Neural progenitor cell (in vitro differentiated cells): ENCODE measurements around the gene SLC23A2. TPM values are rescaled to one million over a fixed set of nuclear protein-coding genes. Genes with fewer than 3 reads are reported as not detected.
A peak's percentile ranks its signal among the peaks of the same experiment; 100 is the strongest.

Experiments used
- DNase-seq: peaks from one replicate; pipeline ENCODE4 v3.0.0-alpha.2; 2016; ENCODE audit warnings: low spot score
- H2AFZ ChIP-seq: fragments of 200-600 bp; sonication (generic); replicated peaks from 2 replicates; pipeline ENCODE4 v1.6.1; 2016; ENCODE audit warnings: antibody characterized with exemption
- H3F3A ChIP-seq: fragments of 200-600 bp; sonication (generic); 2 replicates; pipeline ENCODE4 v1.6.1; 2016; ENCODE audit warnings: antibody characterized with exemption, low read depth
- H3K27ac ChIP-seq: fragments of 200-600 bp; sonication (generic); 2 replicates; pipeline ENCODE4 v1.5.1; 2016; ENCODE audit warnings: mild to moderate bottlenecking
- H3K27me3 ChIP-seq: fragments of 200-600 bp; sonication (generic); 2 replicates; pipeline ENCODE4 v1.6.1; 2016; ENCODE audit warnings: mild to moderate bottlenecking, moderate library complexity
- H3K36me3 ChIP-seq: fragments of 200-600 bp; sonication (generic); 2 replicates; pipeline ENCODE4 v1.5.1; 2016
- H3K4me1 ChIP-seq: fragments of 200-600 bp; sonication (generic); 2 replicates; pipeline ENCODE4 v1.6.1; 2016; ENCODE audit warnings: mixed run types
- H3K4me2 ChIP-seq: fragments of 200-600 bp; sonication (generic); 2 replicates; pipeline ENCODE4 v1.6.1; 2016
- H3K4me3 ChIP-seq: fragments of 200-600 bp; sonication (generic); 2 replicates; pipeline ENCODE4 v1.5.1; 2016
- H3K79me2 ChIP-seq: fragments of 200-600 bp; sonication (generic); 2 replicates; pipeline ENCODE4 v1.6.1; 2016; ENCODE audit warnings: low read depth
- H3K9ac ChIP-seq: fragments of 200-600 bp; sonication (generic); 2 replicates; pipeline ENCODE4 v1.6.1; 2016
- H3K9me3 ChIP-seq: fragments of 200-600 bp; sonication (generic); 2 replicates; pipeline ENCODE4 v1.5.1; 2016; ENCODE audit warnings: low read depth
- H4K20me1 ChIP-seq: fragments of 200-600 bp; sonication (generic); 2 replicates; pipeline ENCODE4 v1.6.1; 2016; ENCODE audit warnings: low read depth
- H3K27ac Mint-ChIP-seq: 3 replicates; pipeline ENCODE4 v1.8.0; 2021; ENCODE audit warnings: mixed read lengths
- H3K27me3 Mint-ChIP-seq: 2 replicates; pipeline ENCODE4 v1.8.0; 2022; ENCODE audit warnings: low read depth, mild to moderate bottlenecking, inconsistent platforms, moderate library complexity, mixed read lengths; ENCODE audit not compliant: insufficient read depth
- H3K36me3 Mint-ChIP-seq: 3 replicates; pipeline ENCODE4 v1.8.0; 2021; ENCODE audit warnings: mixed read lengths
- H3K4me1 Mint-ChIP-seq: 3 replicates; pipeline ENCODE4 v1.8.0; 2021; ENCODE audit warnings: mixed read lengths
- H3K4me3 Mint-ChIP-seq: 3 replicates; pipeline ENCODE4 v1.8.0; 2021; ENCODE audit warnings: mild to moderate bottlenecking, moderate library complexity, mixed read lengths
- H3K9me3 Mint-ChIP-seq: 3 replicates; pipeline ENCODE4 v1.8.0; 2020; ENCODE audit warnings: mixed read lengths
- EZH2 ChIP-seq: fragments of 200-600 bp; sonication (generic); IDR thresholded peaks from 2 replicates; pipeline ENCODE4 v1.6.1; 2017; ENCODE audit warnings: antibody characterized with exemption, mild to moderate bottlenecking, moderate library complexity
- EZH2phosphoT487 ChIP-seq: fragments of 200-600 bp; sonication (generic); IDR thresholded peaks from 2 replicates; pipeline ENCODE4 v1.6.1; 2017; ENCODE audit warnings: antibody characterized with exemption
- total RNA-seq: library from RNA; depleted of rRNA; stranded (reverse); fragments of >200 nt; gene quantifications from 2 replicates; pipeline ENCODE4 v1.2.3, GENCODE V29; 2015; ENCODE audit warnings: low replicate concordance
- TF ChIP-seq, protein P1 (sequence below): fragments of 200-600 bp; sonication (generic); IDR thresholded peaks from 2 replicates; pipeline ENCODE4 v1.5.1; 2017; ENCODE audit warnings: antibody characterized with exemption, mild to moderate bottlenecking

SLC23A2 gene
- total RNA-seq, 1 donor from 2014 or later = 13.0 TPM

DNA sequence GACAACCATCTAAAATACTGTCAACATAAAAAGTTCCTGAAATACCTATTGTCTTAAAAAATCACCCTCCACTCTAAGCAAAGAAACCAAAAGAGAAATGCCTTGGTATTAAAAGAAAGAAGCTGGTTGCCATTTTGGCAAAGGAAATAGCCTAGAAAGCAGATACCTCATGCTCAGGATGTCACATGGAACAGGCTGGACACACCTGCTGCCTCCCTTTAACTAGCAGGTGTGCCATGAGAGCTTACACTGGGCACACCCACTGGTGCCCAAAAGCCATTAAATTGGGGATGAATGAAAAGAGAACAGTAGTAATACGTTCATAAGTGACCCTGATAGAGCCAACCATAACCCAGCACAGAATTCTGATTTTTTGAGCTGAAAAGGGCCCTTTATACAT is 1.5 kb downstream of the SLC23A2 start:
- H3K36me3 ChIP-seq = no peaks in the 10 kb centered on the region
- no peak overlapping the region for H3K27ac Mint-ChIP-seq
- H4K20me1 ChIP-seq = peaks cover 19% of the 10 kb centered on the region
- peaks cover 24% of the 10 kb centered on the region for H3K79me2 ChIP-seq
- peak overlapping the region; percentile 99 for H3K4me2 ChIP-seq
- H3K27me3 Mint-ChIP-seq = peaks cover 17% of the 10 kb centered on the region
- H3K27me3 ChIP-seq = peaks cover 41% of the 10 kb centered on the region
- no peaks in the 10 kb centered on the region for H3K9me3 ChIP-seq
- H3K36me3 Mint-ChIP-seq = no peaks in the 10 kb centered on the region
- H3F3A ChIP-seq = peaks cover 7% of the 10 kb centered on the region
- H2AFZ ChIP-seq = no peak overlapping the region
- H3K9ac ChIP-seq = no peak overlapping the region
- H3K4me3 ChIP-seq = peak overlapping the region; percentile 72
- DNase-seq = no peak
- peaks cover 13% of the 10 kb centered on the region for H3K4me1 ChIP-seq
- peak overlapping the region; percentile 90 for H3K4me3 Mint-ChIP-seq
- peaks cover 24% of the 10 kb centered on the region for H3K4me1 Mint-ChIP-seq
- no peaks in the 10 kb centered on the region for H3K9me3 Mint-ChIP-seq
- no peak overlapping the region for H3K27ac ChIP-seq
- TF ChIP-seq EZH2phosphoT487 = no peak
- TF ChIP-seq, protein P1, sequence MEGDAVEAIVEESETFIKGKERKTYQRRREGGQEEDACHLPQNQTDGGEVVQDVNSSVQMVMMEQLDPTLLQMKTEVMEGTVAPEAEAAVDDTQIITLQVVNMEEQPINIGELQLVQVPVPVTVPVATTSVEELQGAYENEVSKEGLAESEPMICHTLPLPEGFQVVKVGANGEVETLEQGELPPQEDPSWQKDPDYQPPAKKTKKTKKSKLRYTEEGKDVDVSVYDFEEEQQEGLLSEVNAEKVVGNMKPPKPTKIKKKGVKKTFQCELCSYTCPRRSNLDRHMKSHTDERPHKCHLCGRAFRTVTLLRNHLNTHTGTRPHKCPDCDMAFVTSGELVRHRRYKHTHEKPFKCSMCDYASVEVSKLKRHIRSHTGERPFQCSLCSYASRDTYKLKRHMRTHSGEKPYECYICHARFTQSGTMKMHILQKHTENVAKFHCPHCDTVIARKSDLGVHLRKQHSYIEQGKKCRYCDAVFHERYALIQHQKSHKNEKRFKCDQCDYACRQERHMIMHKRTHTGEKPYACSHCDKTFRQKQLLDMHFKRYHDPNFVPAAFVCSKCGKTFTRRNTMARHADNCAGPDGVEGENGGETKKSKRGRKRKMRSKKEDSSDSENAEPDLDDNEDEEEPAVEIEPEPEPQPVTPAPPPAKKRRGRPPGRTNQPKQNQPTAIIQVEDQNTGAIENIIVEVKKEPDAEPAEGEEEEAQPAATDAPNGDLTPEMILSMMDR = no peak
- TF ChIP-seq EZH2 = no peak

DNA sequence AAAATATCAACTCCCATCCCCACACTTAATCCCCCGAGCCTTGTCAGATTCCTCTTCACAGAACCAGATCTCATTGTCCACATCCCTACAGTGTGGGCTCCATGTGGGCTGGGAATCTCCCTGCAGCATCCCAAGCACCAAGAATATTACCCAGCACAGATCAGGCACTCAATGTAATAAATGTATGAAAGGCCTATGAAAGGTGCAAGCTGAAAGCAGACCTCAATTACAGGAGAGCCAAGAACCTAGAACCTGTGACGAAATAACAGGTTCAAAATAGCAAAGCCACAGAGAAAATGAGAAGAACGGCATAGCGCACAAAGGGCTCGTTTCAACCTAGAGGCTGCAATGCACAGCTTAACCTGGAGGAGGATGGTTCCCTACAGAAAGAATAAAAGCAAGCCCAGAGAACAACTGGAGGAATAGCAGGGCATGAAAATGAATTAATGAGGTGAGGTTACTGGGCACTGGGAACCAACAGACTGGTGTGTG is 3.1 kb downstream of the SLC23A2 start:
- Histone ChIP-seq H3K9ac (no peak overlapping the region), H3K27me3 (peaks cover 30% of the 10 kb centered on the region), H3K4me1 (peaks cover 13% of the 10 kb centered on the region), H3K79me2 (peaks cover 24% of the 10 kb centered on the region), H3K27ac (no peak overlapping the region), H3K9me3 (no peaks in the 10 kb centered on the region), H3F3A (peaks cover 7% of the 10 kb centered on the region), H3K4me3 (no peak overlapping the region), H3K4me2 (no peak overlapping the region), H2AFZ (no peak overlapping the region), H4K20me1 (peaks cover 19% of the 10 kb centered on the region), H3K36me3 (no peaks in the 10 kb centered on the region)
- Mint-ChIP-seq H3K9me3 (no peaks in the 10 kb centered on the region), H3K27me3 (peaks cover 17% of the 10 kb centered on the region), H3K27ac (no peak overlapping the region), H3K4me1 (peaks cover 21% of the 10 kb centered on the region), H3K36me3 (no peaks in the 10 kb centered on the region), H3K4me3 (peak overlapping the region; percentile 12)
- DNase-seq = peak; percentile 14
- no peak for TF ChIP-seq EZH2
- no peak for TF ChIP-seq EZH2phosphoT487
- TF ChIP-seq, protein P1 = peak; percentile 19

DNA sequence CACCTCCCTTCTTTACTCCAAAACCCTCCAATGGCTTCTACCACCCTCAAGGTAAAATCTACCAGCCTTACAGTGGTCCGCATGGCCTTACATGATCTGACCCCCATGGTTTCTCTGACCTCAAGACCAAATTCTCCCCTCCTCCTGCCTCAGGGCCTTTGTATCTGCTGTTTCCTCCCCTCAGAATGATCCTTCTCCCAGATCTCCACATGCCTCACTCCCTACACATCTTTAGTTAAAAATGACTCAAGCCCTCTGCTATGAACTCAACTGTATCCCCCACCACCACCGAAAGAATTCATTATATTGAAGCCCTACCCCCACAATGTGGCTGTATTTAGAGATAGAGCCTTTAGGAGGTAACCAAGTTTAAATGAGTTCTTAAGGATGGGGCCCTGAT is 4.1 kb downstream of the SLC23A2 start:
- Histone ChIP-seq H2AFZ (no peak overlapping the region), H3K79me2 (peaks cover 24% of the 10 kb centered on the region), H3K9me3 (no peaks in the 10 kb centered on the region), H3K36me3 (no peaks in the 10 kb centered on the region), H3K4me2 (no peak overlapping the region), H3K4me1 (peaks cover 13% of the 10 kb centered on the region), H3F3A (peaks cover 7% of the 10 kb centered on the region), H4K20me1 (peaks cover 19% of the 10 kb centered on the region), H3K4me3 (no peak overlapping the region), H3K9ac (no peak overlapping the region), H3K27me3 (peaks cover 22% of the 10 kb centered on the region), H3K27ac (no peak overlapping the region)
- Mint-ChIP-seq H3K27ac (no peak overlapping the region), H3K4me1 (peaks cover 19% of the 10 kb centered on the region), H3K36me3 (no peaks in the 10 kb centered on the region), H3K9me3 (no peaks in the 10 kb centered on the region), H3K27me3 (peaks cover 11% of the 10 kb centered on the region), H3K4me3 (peak overlapping the region; percentile 5)
- no peak for DNase-seq
- TF ChIP-seq EZH2 = no peak

DNA sequence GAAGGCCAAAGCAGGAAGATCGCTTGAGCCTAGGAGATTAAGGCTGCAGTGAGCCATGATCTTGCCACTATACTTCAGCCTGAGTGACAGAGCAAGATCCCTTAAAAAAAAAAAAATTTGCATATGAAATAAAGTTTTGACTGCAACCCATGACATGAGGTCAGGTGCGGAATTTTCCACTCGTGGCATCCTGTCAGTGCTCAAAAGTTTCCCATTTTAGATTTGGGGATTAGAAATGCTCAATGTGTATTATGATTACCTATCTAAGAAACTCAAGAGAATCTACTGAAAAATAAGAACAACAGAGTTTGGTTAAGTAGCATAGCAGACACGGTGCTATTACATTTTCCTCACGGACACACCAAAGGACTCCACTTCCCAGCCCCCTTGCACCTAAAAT is 11.7 kb downstream of the SLC23A2 start:
- no peak overlapping the region for H3K4me2 ChIP-seq
- H3K9ac ChIP-seq = no peak overlapping the region
- Mint-ChIP-seq H3K27ac (no peak overlapping the region), H3K4me3 (no peak overlapping the region), H3K36me3 (peaks cover 2% of the 10 kb centered on the region), H3K4me1 (peaks cover 15% of the 10 kb centered on the region), H3K27me3 (no peaks in the 10 kb centered on the region), H3K9me3 (no peaks in the 10 kb centered on the region)
- DNase-seq = no peak
- no peaks in the 10 kb centered on the region for H3K36me3 ChIP-seq
- no peaks in the 10 kb centered on the region for H3K9me3 ChIP-seq
- H3K27me3 ChIP-seq = no peaks in the 10 kb centered on the region
- no peak overlapping the region for H3K4me3 ChIP-seq
- no peak overlapping the region for H2AFZ ChIP-seq
- no peak overlapping the region for H3K27ac ChIP-seq
- no peaks in the 10 kb centered on the region for H3F3A ChIP-seq
- H4K20me1 ChIP-seq = peaks cover 8% of the 10 kb centered on the region
- no peaks in the 10 kb centered on the region for H3K79me2 ChIP-seq
- no peaks in the 10 kb centered on the region for H3K4me1 ChIP-seq
- TF ChIP-seq, protein P1 = no peak
- TF ChIP-seq EZH2 (no peak), EZH2phosphoT487 (no peak)
